ENCODE measurements around the gene GPATCH4. TPM values are rescaled to one million over a fixed set of nuclear protein-coding genes. Genes with fewer than 3 reads are reported as not detected.

The GPATCH4 gene
- total RNA-seq, 1 experiment from 2014 or later: 53.5 TPM

GRCh38 chr1:156547434-156547833 is 53.8 kb downstream of the GPATCH4 start:
- Mint-ChIP-seq H3K4me3 (ENCODE audit: unreplicated experiment) (no peak overlapping the region), H3K4me1 (ENCODE audit: low read depth, unreplicated experiment) (peaks cover 16% of the 10 kb centered on the region), H3K36me3 (ENCODE audit: insufficient read depth, unreplicated experiment) (peaks cover 14% of the 10 kb centered on the region), H3K9me3 (ENCODE audit: unreplicated experiment) (no peaks in the 10 kb centered on the region), H3K27me3 (ENCODE audit: insufficient read depth, unreplicated experiment) (no peaks in the 10 kb centered on the region), H3K27ac (ENCODE audit: unreplicated experiment) (no peak overlapping the region)
- Histone ChIP-seq H3K9me3 (no peaks in the 10 kb centered on the region), H3K4me1 (peaks cover 5% of the 10 kb centered on the region; the same call in 1 of the 2 replicates), H3K27me3 (replicated peaks; ENCODE audit: control insufficient read depth, insufficient read depth, low read length) (no peaks in the 10 kb centered on the region), H3K4me3 (ENCODE audit: low read depth, low read length) (no peak overlapping the region), H3K36me3 (ENCODE audit: control insufficient read depth, insufficient read depth, low read length) (peaks cover 2% of the 10 kb centered on the region)
- TF ChIP-seq CTCF (IDR thresholded peaks at IDR 0.05; ENCODE audit: insufficient read depth in 1 of 2, low read depth in 1 of 2, low read length in 1 of 2, severe bottlenecking in 1 of 2, unreplicated experiment in 1 of 2): no peak
- CTCF ChIA-PET: interaction anchor here (0.6 kb wide), 1 partner anchor 345 kb away, joined by 3 read pairs; no protein-coding TSS in a partner anchor
- POLR2A ChIA-PET: no interaction called here
- intact Hi-C loops (cut with micrococcal nuclease; ENCODE audit: unreplicated experiment): no loop called here
- DNase-seq: no peak
- BruUV-seq (replicated peaks): no TSS peak

GRCh38 chr1:156546267-156546666 is 55.0 kb downstream of the GPATCH4 start:
- H3K36me3 ChIP-seq (ENCODE audit: control insufficient read depth, insufficient read depth, low read length): peaks cover 2% of the 10 kb centered on the region
- H3K9me3 ChIP-seq: no peaks in the 10 kb centered on the region
- ChIA-PET POLR2A (no interaction called here), CTCF (interaction anchor here (0.6 kb wide), 1 partner anchor 62 kb away, joined by 3 read pairs; no protein-coding TSS in a partner anchor)
- Mint-ChIP-seq H3K36me3 (ENCODE audit: insufficient read depth, unreplicated experiment) (peaks cover 20% of the 10 kb centered on the region), H3K27ac (ENCODE audit: unreplicated experiment) (no peak overlapping the region), H3K27me3 (ENCODE audit: insufficient read depth, unreplicated experiment) (no peaks in the 10 kb centered on the region), H3K4me1 (ENCODE audit: low read depth, unreplicated experiment) (peaks cover 16% of the 10 kb centered on the region), H3K9me3 (ENCODE audit: unreplicated experiment) (no peaks in the 10 kb centered on the region), H3K4me3 (ENCODE audit: unreplicated experiment) (no peak overlapping the region)
- H3K4me3 ChIP-seq (ENCODE audit: low read depth, low read length): no peak overlapping the region
- H3K4me1 ChIP-seq: peaks cover 5% of the 10 kb centered on the region; the same call in 1 of the 2 replicates
- no peaks in the 10 kb centered on the region for H3K27me3 ChIP-seq (replicated peaks; ENCODE audit: control insufficient read depth, insufficient read depth, low read length)
- DNase-seq: no peak
- no TSS peak for BruUV-seq (replicated peaks)
- TF ChIP-seq CTCF (IDR thresholded peaks at IDR 0.05; ENCODE audit: insufficient read depth in 1 of 2, low read depth in 1 of 2, low read length in 1 of 2, severe bottlenecking in 1 of 2, unreplicated experiment in 1 of 2): no peak
- intact Hi-C loops (cut with micrococcal nuclease; ENCODE audit: unreplicated experiment): no loop called here

GRCh38 chr1:156544592-156545102 is 56.6 kb downstream of the GPATCH4 start:
- no peaks in the 10 kb centered on the region for H3K27me3 Mint-ChIP-seq (ENCODE audit: insufficient read depth, unreplicated experiment)
- Histone ChIP-seq H3K9me3 (no peaks in the 10 kb centered on the region), H3K4me3 (ENCODE audit: low read depth, low read length) (no peak overlapping the region), H3K4me1 (peaks cover 5% of the 10 kb centered on the region; the same call in 1 of the 2 replicates), H3K36me3 (ENCODE audit: control insufficient read depth, insufficient read depth, low read length) (peaks cover 2% of the 10 kb centered on the region), H3K27me3 (replicated peaks; ENCODE audit: control insufficient read depth, insufficient read depth, low read length) (no peaks in the 10 kb centered on the region)
- DNase-seq: no peak
- intact Hi-C loops (cut with micrococcal nuclease; ENCODE audit: unreplicated experiment): no loop called here
- H3K4me1 Mint-ChIP-seq (ENCODE audit: low read depth, unreplicated experiment): peaks cover 16% of the 10 kb centered on the region
- H3K4me3 Mint-ChIP-seq (ENCODE audit: unreplicated experiment): no peak overlapping the region
- POLR2A ChIA-PET: no interaction called here
- no peak for TF ChIP-seq CTCF (IDR thresholded peaks at IDR 0.05; ENCODE audit: insufficient read depth in 1 of 2, low read depth in 1 of 2, low read length in 1 of 2, severe bottlenecking in 1 of 2, unreplicated experiment in 1 of 2)
- no peak overlapping the region for H3K27ac Mint-ChIP-seq (ENCODE audit: unreplicated experiment)
- BruUV-seq (replicated peaks): no TSS peak
- H3K36me3 Mint-ChIP-seq (ENCODE audit: insufficient read depth, unreplicated experiment): peaks cover 14% of the 10 kb centered on the region
- no peaks in the 10 kb centered on the region for H3K9me3 Mint-ChIP-seq (ENCODE audit: unreplicated experiment)
- CTCF ChIA-PET: no interaction called here

Other genes starting within 250 kb of the GPATCH4 start
- gene RHBG, start 232.3 kb downstream of the GPATCH4 start, total RNA-seq (2022): 4.6 and 6.5 TPM in 2 replicates
- 18.6 and 21.4 TPM in 2 replicates for gene MEF2D, start 100.7 kb downstream of the GPATCH4 start, total RNA-seq (2022)
- 35.8 and 37.6 TPM in 2 replicates for gene IQGAP3, start 28.9 kb downstream of the GPATCH4 start, total RNA-seq (2022)
- gene TTC24, start 21.8 kb downstream of the GPATCH4 start, total RNA-seq (2022): not detected in 2 replicates
- gene NAXE, start 9.7 kb downstream of the GPATCH4 start, total RNA-seq (2022): 99.8 and 105 TPM in 2 replicates
- not detected in 2 replicates for gene HAPLN2, start 17.9 kb upstream of the GPATCH4 start, total RNA-seq (2022)
- gene BCAN, start 40.6 kb upstream of the GPATCH4 start, total RNA-seq (2022): not detected in 2 replicates
- 18.0 and 22.7 TPM in 2 replicates for gene NES, start 75.9 kb upstream of the GPATCH4 start, total RNA-seq (2022)
- gene CRABP2, start 104.1 kb upstream of the GPATCH4 start, total RNA-seq (2022): 27.1 and 30.6 TPM in 2 replicates
- 26.6 and 27.6 TPM in 2 replicates for gene METTL25B, start 127.0 kb upstream of the GPATCH4 start, total RNA-seq (2022)
- 42.3 and 44.1 TPM in 2 replicates for gene ISG20L2, start 127.3 kb upstream of the GPATCH4 start, total RNA-seq (2022)
- 52.6 and 54.2 TPM in 2 replicates for gene MRPL24, start 139.6 kb upstream of the GPATCH4 start, total RNA-seq (2022)
- gene HDGF, start 150.2 kb upstream of the GPATCH4 start, total RNA-seq (2022): 414 and 431 TPM in 2 replicates
- 94.4 and 101 TPM in 2 replicates for gene PRCC, start 166.1 kb upstream of the GPATCH4 start, total RNA-seq (2022)
- 5.5 and 6.5 TPM in 2 replicates for gene SH2D2A, start 215.4 kb upstream of the GPATCH4 start, total RNA-seq (2022)

All from Caco-2 (cell line).